ENCODE results near the gene TRIM72. TPM values are rescaled to one million over a fixed set of nuclear protein-coding genes. Genes with fewer than 3 reads are reported as not detected.
"Not testable (repeated sequence)": the region's sequence is repeated elsewhere in the genome, so short reads cannot be mapped to it uniquely, and the experiment has no call there.

The TRIM72 gene
- total RNA-seq, 1 donor from 2014 or later: not detected

DNA sequence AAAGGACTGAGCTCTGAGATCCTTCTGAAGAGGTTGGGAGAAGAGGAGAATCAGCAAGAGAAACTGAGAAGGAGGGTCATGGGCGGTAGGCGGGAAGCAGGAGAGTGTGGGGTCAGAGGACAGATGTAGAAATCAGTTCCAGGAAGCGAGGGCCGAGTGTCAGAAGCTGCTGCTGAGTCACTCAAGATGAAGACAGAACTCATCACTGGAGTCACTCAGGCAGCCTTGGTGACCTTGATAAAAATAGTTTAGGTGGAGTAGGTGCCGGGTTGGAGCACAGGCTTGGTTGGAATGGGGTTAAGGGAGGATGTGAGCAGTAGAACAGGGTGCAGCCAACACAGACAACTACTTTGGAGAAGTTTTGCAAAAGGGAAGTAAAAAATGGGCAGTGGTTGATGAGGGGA is 39.7 kb downstream of the TRIM72 start:
- DNase-seq (ENCODE audit: low read depth, low spot score): no peak

GRCh38 chr16:31256466-31256865 is 42.5 kb downstream of the TRIM72 start:
- DNase-seq (ENCODE audit: low read depth, low spot score): no peak

- DNase-seq (ENCODE audit: low read depth, low spot score): no peak
Observed at GRCh38 chr16:31258366-31258765, 44.4 kb downstream of the TRIM72 start.

GRCh38 chr16:31260136-31260931 is 46.4 kb downstream of the TRIM72 start:
- no peak for DNase-seq (ENCODE audit: low read depth, low spot score)

DNA sequence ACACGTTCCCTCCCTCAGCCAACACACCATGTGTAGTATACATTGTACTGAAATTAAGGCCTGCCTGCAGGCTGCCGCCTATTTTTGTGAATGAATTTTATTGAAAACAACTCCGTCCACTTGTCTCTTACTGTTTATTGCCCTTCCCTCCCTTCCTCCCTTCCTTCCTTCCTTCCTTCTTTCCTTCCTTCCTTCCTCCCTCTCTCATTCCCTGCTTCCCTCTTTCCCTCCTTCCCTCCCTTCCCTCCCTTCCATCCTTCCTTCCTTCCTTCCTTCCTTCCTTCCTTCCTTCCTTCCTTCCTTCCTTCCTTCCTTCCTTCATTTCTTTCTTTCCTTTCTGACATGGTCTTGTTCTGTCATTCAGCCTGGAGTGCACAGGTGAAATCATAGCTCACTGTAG is 48.2 kb downstream of the TRIM72 start:
- no peak for DNase-seq (ENCODE audit: low read depth, low spot score)

- no peak for DNase-seq (ENCODE audit: low read depth, low spot score)
Observed at GRCh38 chr16:31265329-31266245, 51.7 kb downstream of the TRIM72 start.

- DNase-seq (ENCODE audit: low read depth, low spot score): no peak
Observed at GRCh38 chr16:31267332-31268032, 53.6 kb downstream of the TRIM72 start.

GRCh38 chr16:31268033-31268365 is 54.1 kb downstream of the TRIM72 start:
- DNase-seq (ENCODE audit: low read depth, low spot score): no peak

DNA sequence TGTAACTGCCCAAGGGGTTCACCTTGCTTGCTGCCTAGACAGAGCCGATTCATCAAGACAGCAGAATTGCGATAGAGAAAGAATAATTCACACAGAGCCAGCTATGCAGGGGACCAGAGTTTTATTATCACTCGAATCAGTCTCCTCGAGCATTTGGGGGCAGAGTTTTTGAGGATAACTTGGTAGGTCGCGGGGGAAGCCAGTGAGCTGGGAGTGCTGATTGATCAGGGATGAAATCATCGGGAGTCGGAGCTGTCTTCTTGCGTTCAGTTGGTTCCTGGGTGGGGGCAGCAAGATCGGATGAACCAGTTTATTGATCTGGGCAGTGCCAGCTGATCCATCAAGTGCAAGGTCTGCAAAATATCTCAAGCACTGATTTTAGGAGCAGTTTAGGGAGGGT is 55.0 kb downstream of the TRIM72 start:
- DNase-seq (ENCODE audit: low read depth, low spot score): no peak

- no peak for DNase-seq (ENCODE audit: low read depth, low spot score)
Observed at GRCh38 chr16:31269541-31269940, 55.6 kb downstream of the TRIM72 start.

DNA sequence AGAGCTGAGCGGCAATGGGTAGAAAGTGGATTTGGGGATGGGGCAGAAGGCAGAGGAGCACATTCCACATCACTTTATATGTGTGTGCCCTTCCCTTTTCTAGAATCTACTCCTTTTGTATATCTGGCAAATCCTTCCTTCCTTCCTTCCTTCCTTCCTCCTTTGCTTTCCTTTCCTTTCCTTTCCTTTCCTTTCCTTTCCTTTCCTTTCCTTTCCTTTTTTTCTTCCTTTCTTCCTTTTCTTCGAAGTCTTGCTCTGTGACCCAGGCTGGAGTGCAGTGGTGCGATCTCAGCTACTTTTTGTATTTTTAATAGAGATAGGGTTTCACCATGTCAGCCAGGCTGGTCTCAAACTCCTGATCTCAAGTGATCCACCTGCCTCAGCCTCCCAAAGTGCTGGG is 56.1 kb downstream of the TRIM72 start:
- not testable (repeated sequence) for DNase-seq (ENCODE audit: low read depth, low spot score)

GRCh38 chr16:31270795-31271194 is 56.9 kb downstream of the TRIM72 start:
- DNase-seq (ENCODE audit: low read depth, low spot score): no peak

DNA sequence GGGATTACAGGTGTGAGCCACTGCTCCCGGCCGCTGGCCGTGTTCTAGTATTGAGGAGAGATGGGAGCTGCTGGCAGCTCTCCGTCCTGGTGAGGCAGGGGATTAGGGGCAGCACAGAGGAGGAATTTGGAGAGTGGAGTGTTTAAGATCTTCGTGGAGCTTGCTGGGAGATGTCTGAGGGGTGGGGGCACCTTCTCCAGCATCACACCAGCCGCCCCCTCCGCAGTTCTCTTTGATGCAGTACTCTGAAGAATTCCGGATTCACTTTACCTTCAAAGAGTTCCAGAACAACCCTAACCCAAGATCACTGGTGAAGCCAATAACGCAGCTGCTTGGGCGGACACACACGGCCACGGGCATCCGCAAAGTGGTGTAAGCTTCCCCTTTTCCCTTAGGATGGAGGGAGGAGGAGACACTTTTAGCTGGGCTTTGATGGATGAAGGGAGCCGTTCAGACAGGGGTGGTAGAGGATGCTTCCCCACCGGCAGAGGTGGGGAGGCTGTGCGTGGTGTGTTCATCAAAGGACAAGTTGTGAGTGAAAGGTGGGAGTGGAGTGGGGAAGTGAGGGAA is 57.8 kb downstream of the TRIM72 start:
- DNase-seq (ENCODE audit: low read depth, low spot score): no peak

DNA sequence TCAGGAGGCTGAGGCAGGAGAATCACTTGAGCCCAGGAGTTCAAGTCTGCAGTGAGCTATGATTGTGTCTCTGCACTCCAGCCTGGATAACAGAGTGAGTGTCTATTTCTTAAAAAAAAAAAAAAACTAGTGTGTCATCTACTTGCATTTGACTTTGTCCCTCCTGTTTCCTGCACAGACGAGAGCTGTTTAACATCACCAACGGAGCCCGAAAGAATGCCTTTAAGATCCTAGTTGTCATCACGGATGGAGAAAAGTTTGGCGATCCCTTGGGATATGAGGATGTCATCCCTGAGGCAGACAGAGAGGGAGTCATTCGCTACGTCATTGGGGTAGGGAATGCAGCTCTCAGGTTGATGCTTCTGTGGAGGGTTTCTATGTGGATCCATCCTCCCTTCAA is 59.3 kb downstream of the TRIM72 start:
- DNase-seq (ENCODE audit: low read depth, low spot score): no peak

- no peak for DNase-seq (ENCODE audit: low read depth, low spot score)
Observed at GRCh38 chr16:31273676-31274075, 59.8 kb downstream of the TRIM72 start.

DNA sequence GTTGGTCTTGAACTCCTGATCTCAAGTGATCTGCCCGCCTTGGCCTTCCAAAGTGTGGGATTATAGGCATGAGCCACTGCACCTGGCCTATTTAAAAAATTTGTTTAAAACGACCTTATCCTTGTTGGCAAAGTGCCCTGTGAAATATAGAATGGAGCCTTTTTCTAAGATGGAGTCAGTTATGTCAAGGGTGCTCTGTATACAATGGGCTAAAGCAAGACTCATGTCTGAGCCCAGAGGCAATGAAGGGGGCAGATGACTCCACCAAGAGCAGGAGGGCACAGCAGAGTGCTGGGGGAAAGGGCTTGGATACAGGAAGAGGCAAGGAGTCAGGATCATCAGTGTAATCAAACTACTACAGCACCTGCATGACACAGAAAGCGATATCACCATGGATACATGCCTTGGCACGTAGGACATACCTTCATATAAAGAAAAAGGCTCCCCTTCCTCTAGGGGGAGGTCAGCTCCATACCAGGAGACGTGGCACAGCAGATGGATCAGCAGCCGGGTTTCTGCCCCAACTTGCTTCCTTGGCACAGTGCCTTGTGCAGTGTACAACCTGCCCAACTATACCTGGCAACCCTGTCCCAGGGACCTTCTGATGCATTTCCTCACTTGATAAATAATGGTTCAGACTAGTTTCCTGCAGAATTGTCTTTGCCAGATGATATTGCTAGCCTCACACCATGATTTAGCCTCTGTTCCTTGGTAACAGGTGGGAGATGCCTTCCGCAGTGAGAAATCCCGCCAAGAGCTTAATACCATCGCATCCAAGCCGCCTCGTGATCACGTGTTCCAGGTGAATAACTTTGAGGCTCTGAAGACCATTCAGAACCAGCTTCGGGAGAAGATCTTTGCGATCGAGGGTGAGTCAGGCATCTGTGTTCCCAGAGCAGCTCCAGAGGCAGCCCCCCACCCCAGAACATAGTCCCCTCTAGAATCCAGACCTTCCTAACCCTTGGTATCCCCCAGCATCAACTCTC is 61.2 kb downstream of the TRIM72 start:
- DNase-seq (ENCODE audit: low read depth, low spot score): no peak

- DNase-seq (ENCODE audit: low read depth, low spot score): no peak
Observed at GRCh38 chr16:31276600-31276999, 62.7 kb downstream of the TRIM72 start.

DNA sequence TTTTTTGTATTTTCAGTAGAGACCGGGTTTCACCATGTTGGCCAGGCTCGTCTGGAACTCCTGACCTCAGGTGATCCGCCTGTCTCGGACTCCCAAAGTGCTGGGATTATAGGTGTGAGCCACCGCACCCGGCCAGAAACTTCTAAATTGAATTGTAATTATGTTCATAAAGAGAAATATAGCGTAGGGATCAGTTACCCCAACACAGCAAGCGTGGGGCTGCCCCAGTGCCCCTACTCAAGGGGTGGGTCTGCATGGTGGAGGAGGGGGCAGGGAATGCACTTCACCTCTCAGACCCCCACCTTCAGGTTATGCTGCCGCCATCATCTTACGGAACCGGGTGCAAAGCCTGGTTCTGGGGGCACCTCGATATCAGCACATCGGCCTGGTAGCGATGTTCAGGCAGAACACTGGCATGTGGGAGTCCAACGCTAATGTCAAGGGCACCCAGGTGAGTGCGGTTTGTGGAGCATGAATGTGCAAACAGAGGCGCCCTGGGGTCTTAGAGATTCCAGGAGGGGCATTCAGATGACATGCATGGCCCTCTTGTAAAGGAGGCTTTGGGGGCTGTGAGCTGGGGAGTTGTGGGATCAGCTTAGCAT is 63.8 kb downstream of the TRIM72 start:
- DNase-seq (ENCODE audit: low read depth, low spot score): no peak

GRCh38 chr16:31278853-31279252 is 64.9 kb downstream of the TRIM72 start:
- not testable (repeated sequence) for DNase-seq (ENCODE audit: low read depth, low spot score)

Data from pulmonary artery endothelial cell (primary cell).